MM.1S (cell line): ENCODE data around the gene NR6A1.

Source experiments
- DNase-seq: peaks from one replicate; pipeline ENCODE4 v3.0.0-alpha.2; 2015
- H2AFZ ChIP-seq: fragments of 300-600 bp; sonication (generic); 2 replicates; pipeline ENCODE4 v1.6.0; 2016; ENCODE audit warnings: antibody characterized with exemption, low read length
- H3F3A ChIP-seq: fragments of 300-600 bp; sonication (generic); 2 replicates; pipeline ENCODE4 v1.6.1; 2016; ENCODE audit warnings: mild to moderate bottlenecking, antibody characterized with exemption, low read length, moderate library complexity, mixed read lengths; ENCODE audit not compliant: insufficient read depth
- H3K27ac ChIP-seq: fragments of 300-600 bp; sonication (generic); 2 replicates; pipeline ENCODE4 v1.5.1; 2016; ENCODE audit warnings: mild to moderate bottlenecking, low read length
- H3K27me3 ChIP-seq: fragments of 300-600 bp; sonication (generic); replicated peaks from 2 replicates; pipeline ENCODE4 v1.6.0; 2016; ENCODE audit warnings: low read length; ENCODE audit not compliant: insufficient read depth
- H3K36me3 ChIP-seq: fragments of 300-600 bp; sonication (generic); replicated peaks from 2 replicates; pipeline ENCODE4 v1.6.1; 2016; ENCODE audit warnings: mild to moderate bottlenecking, low read length, mixed read lengths; ENCODE audit not compliant: insufficient read depth
- H3K4me1 ChIP-seq: fragments of 300-600 bp; sonication (generic); 2 replicates; pipeline ENCODE4 v1.6.1; 2016; ENCODE audit warnings: low read length, mixed read lengths
- H3K4me2 ChIP-seq: fragments of 300-600 bp; sonication (generic); 2 replicates; pipeline ENCODE4 v1.6.0; 2016; ENCODE audit warnings: low read depth, low read length
- H3K4me3 ChIP-seq: fragments of 300-600 bp; sonication (generic); 2 replicates; pipeline ENCODE4 v1.5.1; 2016; ENCODE audit warnings: low read length, mixed read lengths
- H3K79me2 ChIP-seq: fragments of 300-600 bp; sonication (generic); 2 replicates; pipeline ENCODE4 v1.6.1; 2016; ENCODE audit warnings: mixed run types, low read length, mixed read lengths
- H3K9ac ChIP-seq: fragments of 300-600 bp; sonication (generic); 2 replicates; pipeline ENCODE4 v1.6.1; 2016; ENCODE audit warnings: low read length, mixed read lengths
- H3K9me2 ChIP-seq: fragments of 300-600 bp; sonication (generic); replicated peaks from 2 replicates; pipeline ENCODE4 v1.6.1; 2016; ENCODE audit warnings: mild to moderate bottlenecking, low read length, mixed read lengths; ENCODE audit not compliant: insufficient read depth
- H3K9me3 ChIP-seq: fragments of 300-600 bp; sonication (generic); replicated peaks from 2 replicates; pipeline ENCODE4 v1.6.1; 2016; ENCODE audit warnings: mild to moderate bottlenecking, low read length, mixed read lengths; ENCODE audit not compliant: insufficient read depth
- H4K20me1 ChIP-seq: fragments of 300-600 bp; sonication (generic); 2 replicates; pipeline ENCODE4 v1.6.1; 2016; ENCODE audit warnings: mild to moderate bottlenecking, low read length, moderate library complexity, mixed read lengths; ENCODE audit not compliant: insufficient read depth
- CTCF ChIP-seq: fragments of 300-600 bp; sonication (generic); IDR thresholded peaks from 2 replicates; pipeline ENCODE4 v1.5.1; 2016; ENCODE audit warnings: antibody characterized with exemption, low read length, mixed read lengths
- EZH2 ChIP-seq: fragments of 300-600 bp; sonication (generic); optimal IDR thresholded peaks from 2 replicates; pipeline ENCODE3; 2017; ENCODE audit warnings: low read depth, mild to moderate bottlenecking, antibody characterized with exemption, low read length, mixed read lengths
- EZH2phosphoT487 ChIP-seq: fragments of 300-600 bp; sonication (generic); IDR thresholded peaks from 2 replicates; pipeline ENCODE4 v1.6.1; 2018; ENCODE audit warnings: antibody characterized with exemption, low read length

NR6A1 gene

GRCh38 chr9:124498499-124499146, 272.5 kb downstream of the NR6A1 start:
- Histone ChIP-seq H3K4me1 (no peaks in the 10 kb centered on the region), H3K36me3 (no peaks in the 10 kb centered on the region), H3K9me2 (no peaks in the 10 kb centered on the region), H3K79me2 (no peaks in the 10 kb centered on the region), H3K9ac (no peak overlapping the region), H3K9me3 (no peaks in the 10 kb centered on the region), H3K4me2 (no peak overlapping the region), H3K4me3 (no peak overlapping the region), H2AFZ (no peak overlapping the region), H3K27me3 (peaks cover 89% of the 10 kb centered on the region), H3K27ac (no peak overlapping the region), H3F3A (no peaks in the 10 kb centered on the region), H4K20me1 (no peaks in the 10 kb centered on the region)
- TF ChIP-seq EZH2phosphoT487, result no peak
- DNase-seq, result no peak

GRCh38 chr9:124498040-124498439, 273.1 kb downstream of the NR6A1 start:
- Histone ChIP-seq H3K9me2 (no peaks in the 10 kb centered on the region), H3K4me2 (no peak overlapping the region), H3K4me1 (no peaks in the 10 kb centered on the region), H3F3A (no peaks in the 10 kb centered on the region), H3K9me3 (no peaks in the 10 kb centered on the region), H4K20me1 (no peaks in the 10 kb centered on the region), H2AFZ (no peak overlapping the region), H3K4me3 (no peak overlapping the region), H3K36me3 (no peaks in the 10 kb centered on the region), H3K9ac (no peak overlapping the region), H3K79me2 (no peaks in the 10 kb centered on the region), H3K27ac (no peak overlapping the region), H3K27me3 (peaks cover 93% of the 10 kb centered on the region)
- TF ChIP-seq EZH2 (no peak), CTCF (no peak), EZH2phosphoT487 (no peak)
- DNase-seq, result no peak

GRCh38 chr9:124497441-124497840, 273.7 kb downstream of the NR6A1 start:
- Histone ChIP-seq H3K4me1 (no peaks in the 10 kb centered on the region), H2AFZ (no peak overlapping the region), H3K27me3 (peaks cover 98% of the 10 kb centered on the region), H3K9ac (no peak overlapping the region), H3K27ac (no peak overlapping the region), H4K20me1 (no peaks in the 10 kb centered on the region), H3K4me3 (no peak overlapping the region), H3K9me3 (no peaks in the 10 kb centered on the region), H3K9me2 (no peaks in the 10 kb centered on the region), H3K79me2 (no peaks in the 10 kb centered on the region), H3K4me2 (no peak overlapping the region), H3F3A (no peaks in the 10 kb centered on the region), H3K36me3 (no peaks in the 10 kb centered on the region)
- no peak for DNase-seq
- no peak for TF ChIP-seq EZH2
- TF ChIP-seq CTCF, result no peak
- no peak for TF ChIP-seq EZH2phosphoT487

DNA sequence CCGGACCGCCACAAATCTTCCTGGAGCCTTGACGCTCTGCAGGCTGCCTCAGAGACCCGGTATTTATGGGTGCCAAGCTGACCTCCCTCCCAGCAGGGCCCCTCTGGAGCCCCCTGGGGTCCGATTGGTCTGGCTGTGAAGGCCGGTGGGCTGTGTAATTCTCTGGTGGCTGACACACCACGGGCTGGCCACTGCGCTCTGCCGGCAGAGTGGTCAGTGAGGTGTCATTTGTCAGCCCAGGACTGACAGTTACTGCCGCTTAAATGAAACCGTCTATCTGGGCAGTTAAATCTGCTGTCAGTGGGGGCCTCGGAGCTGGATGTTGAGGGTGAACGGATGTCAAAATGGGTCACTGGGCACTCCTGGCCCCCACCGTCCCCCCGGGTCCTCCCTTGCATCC, 274.6 kb downstream of the NR6A1 start:
- Histone ChIP-seq H3K4me3 (no peak overlapping the region), H3K36me3 (no peaks in the 10 kb centered on the region), H3K27me3 (peaks cover 92% of the 10 kb centered on the region), H3K9me2 (no peaks in the 10 kb centered on the region), H4K20me1 (no peaks in the 10 kb centered on the region), H3K9ac (no peak overlapping the region), H3F3A (no peaks in the 10 kb centered on the region), H3K79me2 (no peaks in the 10 kb centered on the region), H3K4me2 (no peak overlapping the region), H3K27ac (no peak overlapping the region), H2AFZ (no peak overlapping the region), H3K4me1 (no peaks in the 10 kb centered on the region), H3K9me3 (no peaks in the 10 kb centered on the region)
- TF ChIP-seq CTCF, result no peak
- TF ChIP-seq EZH2phosphoT487, result no peak
- no peak for TF ChIP-seq EZH2
- no peak for DNase-seq
